Stimulated activated CD8-positive, alpha-beta memory T cell treated with anti-CD3 and anti-CD28 coated beads, Interleukin-12 subunit alpha, Interleukin-12 subunit beta, amount 100 ng/mL, for 24 hours (primary cell): ENCODE data around the gene HUS1.
"Not testable (repeated sequence)": the region's sequence is repeated elsewhere in the genome, so short reads cannot be mapped to it uniquely, and the experiment has no call there.

Experiments
- DNase-seq: peaks from one replicate; pipeline ENCODE4 v3.0.0-alpha.2; 2020; ENCODE audit errors: extremely low read depth

HUS1 gene

GRCh38 chr7:47944536-47945260, 34.7 kb downstream of the HUS1 start:
- DNase-seq = no peak

DNA sequence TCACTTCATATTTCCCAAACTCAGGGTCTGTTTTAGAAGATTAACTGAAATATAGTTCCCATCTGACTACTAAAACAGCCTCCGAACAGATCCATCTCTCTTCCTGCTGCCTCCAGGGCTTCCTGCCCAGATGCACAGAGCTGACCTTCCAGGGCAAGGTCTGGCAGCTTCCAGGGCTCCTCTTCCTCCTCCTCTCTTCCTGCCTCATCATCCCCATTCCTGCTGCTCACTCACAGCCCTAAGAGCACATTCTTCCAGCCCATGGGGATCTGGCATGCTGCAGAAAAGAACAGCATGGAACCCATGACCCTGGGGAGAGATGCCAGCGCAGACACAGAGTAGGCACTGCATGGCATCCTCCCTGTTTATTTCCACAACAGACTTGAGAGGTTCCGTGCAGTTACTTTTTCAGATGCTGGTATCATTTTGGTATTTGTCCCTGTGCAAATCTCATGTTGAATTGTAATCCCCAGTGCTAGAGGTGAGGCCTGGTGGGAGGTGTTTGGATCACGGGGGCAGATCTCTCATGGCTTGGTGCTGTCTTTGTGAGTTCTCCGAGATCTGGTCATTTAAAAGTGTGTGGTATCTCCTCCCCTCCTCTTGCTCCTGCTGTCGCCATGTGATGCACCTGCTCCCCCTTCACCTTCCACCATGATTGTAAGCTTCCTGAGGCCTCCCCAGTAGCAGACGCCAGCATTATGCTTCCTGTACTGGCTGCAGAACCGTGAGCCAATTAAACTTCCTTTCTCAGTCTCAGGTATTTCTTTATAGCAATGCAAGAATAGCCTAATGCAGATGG, 35.5 kb downstream of the HUS1 start:
- no peak for DNase-seq

GRCh38 chr7:47942651-47943050, 36.8 kb downstream of the HUS1 start:
- not testable (repeated sequence) for DNase-seq

DNA sequence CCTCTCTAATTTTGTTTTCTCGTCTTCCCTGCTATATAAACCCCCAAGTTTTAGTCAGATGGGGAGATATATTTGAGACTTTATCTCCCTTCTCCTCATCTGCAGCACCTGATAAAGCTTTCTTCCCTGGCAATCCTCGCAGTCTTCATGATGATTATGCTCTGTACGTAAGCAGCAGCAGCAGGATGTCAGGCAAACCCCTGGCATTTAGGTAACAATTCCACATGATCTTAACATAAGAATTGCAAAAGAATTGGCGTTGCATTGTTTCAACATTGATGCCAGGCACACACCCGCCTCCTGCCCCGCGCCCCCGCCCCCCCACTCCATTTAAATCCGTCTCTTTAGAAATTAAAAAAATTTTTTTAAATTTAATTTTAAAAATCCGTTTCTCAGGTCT, 37.3 kb downstream of the HUS1 start:
- no peak for DNase-seq

GRCh38 chr7:47941136-47941844, 38.1 kb downstream of the HUS1 start:
- no peak for DNase-seq

DNA sequence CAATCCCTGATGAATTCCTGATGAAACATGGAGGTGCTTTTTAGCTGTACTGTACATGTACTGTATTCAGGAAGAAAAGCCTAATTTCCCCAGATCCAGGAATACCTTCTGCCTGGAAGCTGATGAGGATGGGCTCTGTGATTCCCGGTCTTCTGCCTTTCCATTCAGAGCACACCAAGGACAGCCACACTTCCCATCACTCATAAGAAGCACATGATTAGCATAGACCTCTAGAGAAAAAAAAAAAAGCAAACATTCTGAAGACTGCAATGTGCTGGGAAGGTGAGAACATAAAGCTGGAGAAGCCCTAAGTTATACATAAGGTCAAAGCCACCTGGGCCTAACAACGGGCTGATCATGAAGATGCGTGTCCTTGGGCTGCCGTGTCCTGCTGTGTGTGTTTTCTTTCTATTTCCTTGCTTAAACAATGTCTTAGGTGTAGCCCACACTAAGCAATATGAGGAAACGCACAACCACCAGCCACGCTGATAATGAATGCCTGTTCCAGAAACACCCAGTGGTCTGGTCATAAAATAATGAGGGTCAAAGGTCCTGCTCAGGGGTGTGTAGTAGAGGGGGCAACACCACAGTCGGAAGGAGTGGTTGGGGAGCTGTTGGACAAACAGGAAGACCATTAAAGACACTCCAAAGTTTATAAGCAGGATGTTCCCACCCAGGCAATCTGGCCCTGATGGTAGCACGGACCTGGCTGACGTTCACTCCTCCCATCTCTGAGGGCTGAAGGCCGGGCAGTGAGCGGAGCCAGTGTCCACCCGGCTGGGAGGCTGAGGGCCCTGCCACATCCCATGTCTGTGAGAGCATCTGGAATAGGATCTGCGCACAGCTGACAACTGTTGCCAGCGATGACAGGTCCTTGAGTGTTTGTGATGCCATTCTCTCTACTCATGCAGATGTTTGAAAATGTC, 39.1 kb downstream of the HUS1 start:
- DNase-seq = no peak

GRCh38 chr7:47939425-47940036, 39.9 kb downstream of the HUS1 start:
- no peak for DNase-seq

DNA sequence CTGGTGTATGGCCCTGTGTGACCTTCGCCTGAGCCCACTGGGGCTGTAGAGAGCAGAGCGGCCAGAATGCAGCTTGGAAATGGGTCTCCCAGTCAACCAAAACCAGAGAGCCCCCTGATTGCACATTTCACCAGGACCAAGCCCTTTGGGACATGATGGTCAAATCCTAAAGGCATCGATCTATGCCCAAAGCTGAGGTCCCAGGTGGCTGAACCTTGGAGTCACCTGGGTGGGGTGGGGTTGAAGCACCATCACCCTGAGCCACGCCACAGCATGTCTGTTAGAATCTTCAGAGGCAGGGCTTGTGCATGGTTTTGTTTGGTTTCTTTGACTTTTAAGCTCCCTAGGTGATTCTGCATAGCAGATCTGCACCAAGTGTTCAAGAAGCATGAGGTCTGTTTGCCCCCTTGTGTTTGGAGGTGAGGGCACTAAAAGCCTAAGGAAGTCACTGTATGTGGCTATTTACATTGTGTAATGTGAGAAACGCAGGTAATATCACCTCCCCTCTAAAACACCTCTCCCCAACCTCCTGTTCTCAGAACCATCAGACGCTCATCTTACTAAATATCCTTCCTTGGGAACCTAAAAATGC, 40.7 kb downstream of the HUS1 start:
- DNase-seq = no peak

GRCh38 chr7:47937711-47938573, 41.5 kb downstream of the HUS1 start:
- DNase-seq = no peak

DNA sequence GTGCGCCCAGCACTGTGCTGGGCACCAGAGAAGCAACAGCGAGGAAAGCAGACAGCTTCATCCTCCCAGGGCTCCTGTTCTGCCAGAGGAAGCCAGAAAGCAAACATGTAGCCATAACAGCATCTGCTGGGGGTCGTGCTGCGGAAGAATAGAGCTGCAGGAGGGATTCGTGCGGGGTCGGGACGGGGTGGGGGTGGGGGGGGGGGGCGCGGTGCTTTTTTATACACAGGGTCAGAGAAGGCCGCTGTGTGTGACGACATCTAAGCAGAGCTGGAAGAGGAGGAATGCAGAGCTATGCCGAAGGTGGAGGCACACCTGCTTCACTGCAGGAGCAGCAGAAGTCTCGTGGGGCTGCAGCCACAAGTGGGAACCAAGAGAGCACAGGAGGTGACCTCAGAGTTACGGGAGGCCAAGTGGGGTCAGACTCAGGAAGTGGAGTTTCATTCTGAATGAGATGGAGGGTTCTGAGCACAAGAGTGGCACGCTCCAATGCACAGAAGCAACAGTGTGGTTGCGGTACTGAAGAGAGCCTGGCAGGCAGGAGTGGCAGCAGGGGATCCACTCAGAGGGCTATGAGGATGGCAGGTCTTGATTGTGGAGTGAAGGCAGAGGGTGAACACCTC, 42.2 kb downstream of the HUS1 start:
- DNase-seq = no peak

DNA sequence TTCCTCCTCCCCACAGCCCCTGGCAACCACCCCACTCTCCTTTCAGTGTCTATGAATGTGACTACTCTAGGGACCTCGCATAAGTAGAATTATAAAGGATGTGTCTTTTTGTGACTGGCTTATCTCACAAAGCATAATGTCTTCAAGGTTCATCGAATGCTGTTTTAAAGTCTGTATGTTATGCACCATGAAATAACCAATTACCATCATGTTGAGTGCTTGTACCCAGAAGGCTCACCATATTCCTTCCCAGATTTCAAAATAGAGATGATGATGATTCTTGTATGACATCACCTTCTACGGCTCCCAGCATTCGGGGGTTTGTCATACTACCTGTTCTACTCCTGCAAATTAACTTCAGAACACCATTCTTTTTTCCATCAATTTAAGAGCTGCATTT, 43.1 kb downstream of the HUS1 start:
- no peak for DNase-seq

- DNase-seq = no peak
Measured at GRCh38 chr7:47935336-47935735, 44.1 kb downstream of the HUS1 start.

- no peak for DNase-seq
Measured at GRCh38 chr7:47934831-47935230, 44.6 kb downstream of the HUS1 start.

GRCh38 chr7:47933215-47933614, 46.2 kb downstream of the HUS1 start:
- DNase-seq = no peak

DNA sequence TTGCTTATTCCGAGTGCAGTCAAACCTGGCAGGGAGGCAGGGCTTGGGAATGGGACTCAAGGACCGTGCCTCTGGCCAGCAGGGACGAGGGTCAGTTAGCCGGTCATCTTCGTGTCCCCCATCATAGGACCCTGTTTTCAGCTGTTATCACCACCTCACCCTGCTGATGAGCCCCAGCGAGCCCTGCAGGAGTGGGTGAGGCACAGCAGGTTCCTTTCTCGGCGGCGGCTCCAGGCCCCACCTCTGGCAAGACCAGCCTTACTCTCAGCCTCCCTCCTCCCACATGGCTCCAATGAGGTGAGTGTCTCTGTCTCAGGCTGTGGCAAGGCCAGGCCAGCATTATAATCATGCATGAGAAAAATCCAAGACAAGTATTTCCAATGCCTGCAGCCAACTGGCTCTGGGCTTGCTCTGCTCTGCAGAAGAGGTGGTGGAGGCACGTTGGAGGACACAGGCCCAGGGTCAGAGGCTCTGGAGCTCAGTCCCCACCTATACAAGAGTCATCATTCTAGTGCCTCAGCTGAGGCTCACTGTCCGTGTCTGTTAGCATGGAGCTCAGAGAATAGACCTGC, 46.9 kb downstream of the HUS1 start:
- DNase-seq = no peak

GRCh38 chr7:47932016-47932415, 47.4 kb downstream of the HUS1 start:
- DNase-seq = no peak

GRCh38 chr7:47931005-47932004, 48.1 kb downstream of the HUS1 start:
- no peak for DNase-seq

DNA sequence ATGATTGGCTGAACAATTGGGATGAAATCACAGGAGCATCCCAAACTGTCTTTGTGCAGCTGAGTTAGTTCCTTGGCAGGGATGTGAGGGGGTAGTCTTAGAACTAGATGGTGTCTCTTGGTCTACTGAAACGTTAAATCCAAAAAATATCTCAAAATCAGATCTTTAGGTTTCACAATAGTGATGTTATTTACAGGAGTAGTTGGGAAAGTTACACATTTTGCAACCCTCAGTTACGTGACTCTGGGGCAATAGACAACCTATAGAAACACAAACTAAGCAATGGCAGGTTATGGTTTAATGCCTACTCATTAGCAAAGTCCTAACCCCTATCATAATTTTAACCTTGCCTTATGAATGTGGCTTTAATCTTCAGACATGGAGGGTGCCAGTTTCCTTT, 55.1 kb downstream of the HUS1 start:
- no peak for DNase-seq
